Kidney epithelial cell (primary cell): Measurements from ENCODE around the gene FAM177B. TPM values are rescaled to one million over a fixed set of nuclear protein-coding genes. Genes with fewer than 3 reads are reported as not detected.

Source experiments
- DNase-seq: peaks from one replicate; pipeline ENCODE4 v3.0.0-alpha.2; 2010; ENCODE audit warnings: low read depth
- H3K27me3 ChIP-seq: 2 replicates; pipeline ENCODE4 v1.6.0; 2011; ENCODE audit warnings: low read length; ENCODE audit not compliant: control insufficient read depth, insufficient read depth
- H3K36me3 ChIP-seq: 2 replicates; pipeline ENCODE4 v1.5.1; 2011; ENCODE audit warnings: low read length; ENCODE audit not compliant: control insufficient read depth, insufficient read depth
- H3K4me3 ChIP-seq: 2 replicates; pipeline ENCODE4 v1.5.1; 2011; ENCODE audit warnings: low read depth, mild to moderate bottlenecking, control low read depth, low read length
- total RNA-seq: library from RNA; depleted of rRNA; stranded (reverse); fragments of >200 nt; gene quantifications from 2 replicates; pipeline ENCODE4 v1.2.3, GENCODE V29; 2015
- TF ChIP-seq, protein P1 (sequence below): IDR thresholded peaks from 2 replicates; pipeline ENCODE4 v1.5.1; 2011; ENCODE audit warnings: mild to moderate bottlenecking, moderate library complexity, low read length, control low read depth, inconsistent platforms; ENCODE audit not compliant: insufficient read depth, poor library complexity, severe bottlenecking

Gene FAM177B
- total RNA-seq, 1 donor from 2014 or later = not detected

DNA sequence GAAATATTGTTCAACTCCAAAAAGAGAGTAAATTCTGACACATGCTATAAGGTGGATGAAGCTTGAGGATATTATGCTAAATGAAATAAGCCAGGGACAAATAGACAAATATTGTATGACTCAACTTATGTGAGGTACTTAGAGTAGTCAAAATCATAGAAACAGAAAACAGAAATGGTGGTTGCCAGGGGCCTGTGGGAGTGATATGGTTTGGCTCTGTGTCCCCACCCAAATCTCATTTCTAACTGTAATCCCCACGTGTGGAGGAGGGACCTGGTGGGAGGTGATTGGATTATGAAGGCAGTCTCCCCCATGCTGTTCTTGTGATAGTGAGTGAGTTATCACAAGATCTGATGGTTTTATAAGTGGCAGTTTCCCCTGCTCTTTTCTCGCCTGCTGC is 53.1 kb downstream of the FAM177B start:
- TF ChIP-seq, protein P1, sequence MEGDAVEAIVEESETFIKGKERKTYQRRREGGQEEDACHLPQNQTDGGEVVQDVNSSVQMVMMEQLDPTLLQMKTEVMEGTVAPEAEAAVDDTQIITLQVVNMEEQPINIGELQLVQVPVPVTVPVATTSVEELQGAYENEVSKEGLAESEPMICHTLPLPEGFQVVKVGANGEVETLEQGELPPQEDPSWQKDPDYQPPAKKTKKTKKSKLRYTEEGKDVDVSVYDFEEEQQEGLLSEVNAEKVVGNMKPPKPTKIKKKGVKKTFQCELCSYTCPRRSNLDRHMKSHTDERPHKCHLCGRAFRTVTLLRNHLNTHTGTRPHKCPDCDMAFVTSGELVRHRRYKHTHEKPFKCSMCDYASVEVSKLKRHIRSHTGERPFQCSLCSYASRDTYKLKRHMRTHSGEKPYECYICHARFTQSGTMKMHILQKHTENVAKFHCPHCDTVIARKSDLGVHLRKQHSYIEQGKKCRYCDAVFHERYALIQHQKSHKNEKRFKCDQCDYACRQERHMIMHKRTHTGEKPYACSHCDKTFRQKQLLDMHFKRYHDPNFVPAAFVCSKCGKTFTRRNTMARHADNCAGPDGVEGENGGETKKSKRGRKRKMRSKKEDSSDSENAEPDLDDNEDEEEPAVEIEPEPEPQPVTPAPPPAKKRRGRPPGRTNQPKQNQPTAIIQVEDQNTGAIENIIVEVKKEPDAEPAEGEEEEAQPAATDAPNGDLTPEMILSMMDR = no peak
- H3K4me3 ChIP-seq = no peak overlapping the region
- no peak for DNase-seq
- no peaks in the 10 kb centered on the region for H3K27me3 ChIP-seq
- H3K36me3 ChIP-seq = no peaks in the 10 kb centered on the region

GRCh38 chr1:222790520-222790919 is 53.5 kb downstream of the FAM177B start:
- Histone ChIP-seq H3K27me3 (no peaks in the 10 kb centered on the region), H3K36me3 (no peaks in the 10 kb centered on the region), H3K4me3 (no peak overlapping the region)
- TF ChIP-seq, protein P1 = no peak
- no peak for DNase-seq

DNA sequence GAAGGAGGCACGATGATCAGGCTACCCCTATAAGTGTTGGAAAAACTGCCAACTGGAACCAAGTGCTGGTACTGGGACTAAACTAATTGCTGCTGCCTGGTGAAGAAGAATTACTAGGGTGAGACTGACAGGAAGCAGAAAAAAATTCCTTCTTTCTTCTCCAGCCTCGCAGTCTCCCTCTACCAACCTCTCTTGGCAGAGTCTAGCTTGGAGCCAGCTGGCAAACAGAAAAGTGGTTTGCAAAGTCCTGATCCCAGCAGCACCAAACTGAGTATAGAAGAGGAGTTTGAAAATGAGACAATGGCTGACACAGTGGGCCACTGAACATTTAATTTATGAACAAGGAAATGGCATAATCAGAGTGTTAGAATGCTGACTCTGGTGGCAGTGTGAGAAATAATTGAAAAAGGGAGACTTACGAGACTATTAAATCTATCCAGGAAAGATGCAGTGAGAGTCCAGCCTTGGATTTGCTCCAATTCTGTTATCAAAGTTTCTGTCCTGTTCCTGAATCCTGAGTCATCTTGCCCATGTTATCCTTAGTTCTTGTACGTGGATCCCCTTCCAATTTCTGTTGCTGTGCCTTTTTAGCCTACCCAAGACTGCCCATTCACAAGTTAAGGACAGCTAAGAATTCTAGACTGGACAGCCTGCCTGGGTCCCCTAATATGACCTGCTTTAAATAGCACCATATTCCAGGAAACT is 54.2 kb downstream of the FAM177B start:
- Histone ChIP-seq H3K4me3 (no peak overlapping the region), H3K27me3 (no peaks in the 10 kb centered on the region), H3K36me3 (no peaks in the 10 kb centered on the region)
- DNase-seq = no peak
- TF ChIP-seq, protein P1 = no peak

DNA sequence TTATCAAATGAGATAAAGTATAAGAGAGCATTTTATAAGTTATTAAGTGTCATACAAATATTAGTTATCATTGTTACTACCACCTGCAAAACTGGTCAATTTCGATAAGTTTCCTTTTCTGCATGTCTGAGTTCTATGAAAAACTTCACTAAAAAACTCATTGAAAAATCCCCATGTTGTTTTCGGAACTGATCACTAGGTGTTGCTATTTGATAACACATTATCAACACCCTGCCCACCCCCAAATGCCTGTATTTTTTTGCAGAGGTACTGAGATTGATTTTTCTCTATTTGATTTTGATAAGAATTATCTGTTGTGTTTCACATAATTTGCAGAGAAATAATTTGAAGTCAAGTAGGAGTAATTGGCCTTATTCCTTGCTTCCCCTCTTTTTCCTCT is 55.7 kb downstream of the FAM177B start:
- H3K36me3 ChIP-seq = no peaks in the 10 kb centered on the region
- TF ChIP-seq, protein P1 = peak; percentile 50
- DNase-seq = no peak

GRCh38 chr1:222794656-222795474 is 57.9 kb downstream of the FAM177B start:
- Histone ChIP-seq H3K36me3 (no peaks in the 10 kb centered on the region), H3K4me3 (no peak overlapping the region), H3K27me3 (no peaks in the 10 kb centered on the region)
- TF ChIP-seq, protein P1 = peak; percentile 8
- no peak for DNase-seq

More for the DNA sequence above, 55.7 kb downstream of the FAM177B start:
- Histone ChIP-seq H3K27me3 (no peaks in the 10 kb centered on the region), H3K4me3 (no peak overlapping the region)
